T47D (cell line): ENCODE data around the gene CASP8AP2.
"Not testable (repeated sequence)": the region's sequence is repeated elsewhere in the genome, so short reads cannot be mapped to it uniquely, and the experiment has no call there.

Experiments used
- DNase-seq, 2 experiments: peaks; one replicate each; pipeline versions ENCODE4 v3.0.0 to v3.0.0-alpha.2; 2011 to 2012; ENCODE audit warnings: low read depth in 1 of 2, low spot score in 1 of 2
- JUND ChIP-seq: IDR thresholded peaks from 2 replicates; pipeline ENCODE4 v1.6.1; 2012; ENCODE audit warnings: low read depth
- in situ Hi-C: cut with HindIII; loops from 2 replicates; pipeline ENCODE4 v1.10.0; 2016; ENCODE audit warnings: low sequenced_read_pairs, low pct_unique_long_range_greater_than_20kb

The CASP8AP2 gene

GRCh38 chr6:89799096-89799495, 30.6 kb upstream of the CASP8AP2 start:
- DNase-seq = no peak
- in situ Hi-C loops = no loop called here
- no peak for TF ChIP-seq JUND

GRCh38 chr6:89799756-89800155, 29.9 kb upstream of the CASP8AP2 start:
- TF ChIP-seq JUND = no peak
- no peak for DNase-seq
- in situ Hi-C loops = no loop called here

GRCh38 chr6:89803271-89803670, 26.4 kb upstream of the CASP8AP2 start:
- in situ Hi-C loops = no loop called here
- no peak for TF ChIP-seq JUND
- DNase-seq = no peak

- no peak for DNase-seq
- no peak for TF ChIP-seq JUND
- in situ Hi-C loops = no loop called here
Measured at GRCh38 chr6:89805814-89806371, 23.8 kb upstream of the CASP8AP2 start.

- no peak for TF ChIP-seq JUND
- no peak for DNase-seq
- in situ Hi-C loops = no loop called here
Measured at GRCh38 chr6:89807581-89807980, 22.1 kb upstream of the CASP8AP2 start.

- in situ Hi-C loops, DNase-seq: not testable (repeated sequence)
Measured at GRCh38 chr6:89813422-89813821, 16.3 kb upstream of the CASP8AP2 start.

- no peak for DNase-seq
- TF ChIP-seq JUND = no peak
- in situ Hi-C loops = no loop called here
Measured at GRCh38 chr6:89817481-89817880, 12.2 kb upstream of the CASP8AP2 start.

GRCh38 chr6:89818977-89819335, 10.7 kb upstream of the CASP8AP2 start:
- TF ChIP-seq JUND = no peak
- in situ Hi-C loops = no loop called here
- peak in 1 of 2 experiments; percentile 18 for DNase-seq

GRCh38 chr6:89819336-89820130, 10.1 kb upstream of the CASP8AP2 start, which contains the start of gene MDN1:
MDN1 (minus strand) TSS chr6:89819794; CDS start chr6:89819607, 187 bp downstream.
- no peak for TF ChIP-seq JUND
- in situ Hi-C loops = no loop called here
- peak; percentile 51 to 94 for DNase-seq

GRCh38 chr6:89826029-89826528, 3.6 kb upstream of the CASP8AP2 start:
- in situ Hi-C loops = no loop called here
- TF ChIP-seq JUND = no peak
- DNase-seq = no peak

- DNase-seq, in situ Hi-C loops: not testable (repeated sequence)
Measured at GRCh38 chr6:89828475-89828987, 1.1 kb upstream of the CASP8AP2 start.

- DNase-seq = no peak
- TF ChIP-seq JUND = no peak
- in situ Hi-C loops = no loop called here
Measured at GRCh38 chr6:89828988-89829471, 650 bp upstream of the CASP8AP2 start.

- in situ Hi-C loops = no loop called here
- DNase-seq = peak in 1 of 2 experiments; percentile 7
- no peak for TF ChIP-seq JUND
Measured at GRCh38 chr6:89830170-89830809, 610 bp downstream of the CASP8AP2 start.
